Measurements from ENCODE around the gene PTCH2.

The PTCH2 gene

GRCh38 chr1:44805311-44806024 is 37.6 kb downstream of the PTCH2 start:
- TF ChIP-seq CTCF (IDR thresholded peaks at IDR 0.05; ENCODE audit: insufficient read depth, missing control alignments): no peak
- DNase-seq (ENCODE audit: insufficient read length, low spot score) (no peak), FAIRE-seq (no peak)

GRCh38 chr1:44803312-44804095 is 39.5 kb downstream of the PTCH2 start:
- no peak for FAIRE-seq
- DNase-seq (ENCODE audit: insufficient read length, low spot score): no peak
- no peak for TF ChIP-seq CTCF (IDR thresholded peaks at IDR 0.05; ENCODE audit: insufficient read depth, missing control alignments)

GRCh38 chr1:44803062-44803311 is 40.1 kb downstream of the PTCH2 start:
- FAIRE-seq: no peak
- DNase-seq (ENCODE audit: insufficient read length, low spot score): no peak
- TF ChIP-seq CTCF (IDR thresholded peaks at IDR 0.05; ENCODE audit: insufficient read depth, missing control alignments): no peak

GRCh38 chr1:44802306-44803061 is 40.6 kb downstream of the PTCH2 start:
- FAIRE-seq (no peak), DNase-seq (ENCODE audit: insufficient read length, low spot score) (no peak)
- no peak for TF ChIP-seq CTCF (IDR thresholded peaks at IDR 0.05; ENCODE audit: insufficient read depth, missing control alignments)

- no peak for TF ChIP-seq CTCF (IDR thresholded peaks at IDR 0.05; ENCODE audit: insufficient read depth, missing control alignments)
- DNase-seq (ENCODE audit: insufficient read length, low spot score): no peak
- FAIRE-seq: no peak
Observed at GRCh38 chr1:44801491-44802305, 41.4 kb downstream of the PTCH2 start.

GRCh38 chr1:44799770-44800584 is 43.1 kb downstream of the PTCH2 start, which contains the start of gene PLK3:
TSS of gene PLK3 (plus strand) at chr1:44800377. CDS start at chr1:44800464, 87 bp downstream.
- TF ChIP-seq CTCF (IDR thresholded peaks at IDR 0.05; ENCODE audit: insufficient read depth, missing control alignments): peak; percentile 71
- FAIRE-seq: no peak
- peak; percentile 96 for DNase-seq (ENCODE audit: insufficient read length, low spot score)

All from D721Med (cell line).